Measurements from ENCODE around the gene BSCL2.
A peak's percentile ranks its signal among the peaks of the same experiment; 100 is the strongest.

GRCh38 chr11:62645946-62646824 is 61.0 kb downstream of the BSCL2 start, which contains the start of gene GANAB:
- peak in 2 of 4 experiments; percentile 11 to 12 for TF ChIP-seq CTCF (IDR thresholded peaks at IDR 0.05)
- TF ChIP-seq POLR2A (IDR thresholded peaks at IDR 0.05), result peak; percentile 86 to 87
- TF ChIP-seq EP300 (IDR thresholded peaks at IDR 0.05), result no peak

Measured in gastroesophageal sphincter (tissue), 3 donors.